NCI-H82 treated with DMSO at 0.1 percent for 48 hours (cell line): Measurements from ENCODE around the gene WDR27.
"Not testable (repeated sequence)": the region's sequence is repeated elsewhere in the genome, so short reads cannot be mapped to it uniquely, and the experiment has no call there.

Experiments
- DNase-seq: peaks from one replicate; lab custom pipeline; 2025; ENCODE audit not compliant: unreplicated experiment; lab: John Stamatoyannopoulos, UW

The WDR27 gene

GRCh38 chr6:169452117-169452868 is 249.5 kb downstream of the WDR27 start:
- DNase-seq: no peak

DNA sequence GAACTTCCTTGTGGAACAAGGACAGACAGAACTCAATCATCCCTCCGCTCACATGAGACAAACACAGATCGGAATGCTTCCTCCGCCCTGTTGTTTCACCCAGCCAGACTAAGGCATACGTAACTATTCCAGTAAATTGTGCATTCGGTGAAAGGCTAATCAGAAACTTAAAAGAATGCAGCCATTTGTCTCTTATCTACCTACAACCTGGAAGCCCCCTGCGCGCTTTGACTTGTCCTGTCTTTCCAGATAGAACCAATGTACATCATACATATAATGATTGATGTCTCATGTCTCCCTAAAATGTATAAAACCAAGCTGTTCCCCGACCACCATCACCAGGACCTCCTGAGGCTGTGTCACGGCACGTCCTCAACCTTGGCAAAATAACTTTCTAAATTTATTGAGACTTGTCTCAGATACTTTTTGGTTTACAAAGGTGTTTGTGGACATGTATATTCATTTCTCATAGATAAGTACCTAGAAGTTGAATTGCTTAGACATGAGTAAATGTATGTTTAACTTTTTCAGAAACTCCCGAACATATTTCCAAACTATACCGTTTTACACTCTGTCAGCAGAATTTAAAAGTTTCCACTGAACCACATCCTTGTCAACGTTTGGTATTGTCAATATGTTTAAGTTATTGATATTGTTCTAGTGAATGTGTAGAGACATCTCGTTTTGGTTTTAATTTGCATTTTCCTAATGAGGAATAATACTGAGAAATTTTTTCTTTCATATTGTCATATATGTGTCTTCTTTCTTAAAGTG is 250.6 kb downstream of the WDR27 start:
- DNase-seq: no peak

DNA sequence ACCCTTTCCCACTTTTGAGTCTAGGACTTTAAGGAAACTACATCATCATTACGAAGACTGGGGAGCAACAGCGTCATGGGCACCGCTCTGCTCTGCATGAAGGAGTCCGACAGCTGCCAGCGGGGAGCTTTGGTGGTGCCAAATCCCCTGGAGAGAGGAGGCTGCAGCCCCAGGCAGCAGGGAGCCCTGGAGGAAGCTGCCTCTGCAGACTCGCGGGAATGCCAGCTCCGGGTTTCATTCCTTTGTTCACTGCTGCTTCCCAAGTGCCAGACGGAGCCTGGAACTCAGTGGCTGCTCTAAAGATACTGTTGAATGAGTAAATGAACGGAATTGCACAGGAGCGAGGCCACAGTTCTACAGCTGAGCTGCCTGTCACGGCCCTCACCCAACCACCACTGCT is 251.7 kb downstream of the WDR27 start:
- DNase-seq: no peak

GRCh38 chr6:169449221-169449620 is 252.6 kb downstream of the WDR27 start:
- no peak for DNase-seq

DNA sequence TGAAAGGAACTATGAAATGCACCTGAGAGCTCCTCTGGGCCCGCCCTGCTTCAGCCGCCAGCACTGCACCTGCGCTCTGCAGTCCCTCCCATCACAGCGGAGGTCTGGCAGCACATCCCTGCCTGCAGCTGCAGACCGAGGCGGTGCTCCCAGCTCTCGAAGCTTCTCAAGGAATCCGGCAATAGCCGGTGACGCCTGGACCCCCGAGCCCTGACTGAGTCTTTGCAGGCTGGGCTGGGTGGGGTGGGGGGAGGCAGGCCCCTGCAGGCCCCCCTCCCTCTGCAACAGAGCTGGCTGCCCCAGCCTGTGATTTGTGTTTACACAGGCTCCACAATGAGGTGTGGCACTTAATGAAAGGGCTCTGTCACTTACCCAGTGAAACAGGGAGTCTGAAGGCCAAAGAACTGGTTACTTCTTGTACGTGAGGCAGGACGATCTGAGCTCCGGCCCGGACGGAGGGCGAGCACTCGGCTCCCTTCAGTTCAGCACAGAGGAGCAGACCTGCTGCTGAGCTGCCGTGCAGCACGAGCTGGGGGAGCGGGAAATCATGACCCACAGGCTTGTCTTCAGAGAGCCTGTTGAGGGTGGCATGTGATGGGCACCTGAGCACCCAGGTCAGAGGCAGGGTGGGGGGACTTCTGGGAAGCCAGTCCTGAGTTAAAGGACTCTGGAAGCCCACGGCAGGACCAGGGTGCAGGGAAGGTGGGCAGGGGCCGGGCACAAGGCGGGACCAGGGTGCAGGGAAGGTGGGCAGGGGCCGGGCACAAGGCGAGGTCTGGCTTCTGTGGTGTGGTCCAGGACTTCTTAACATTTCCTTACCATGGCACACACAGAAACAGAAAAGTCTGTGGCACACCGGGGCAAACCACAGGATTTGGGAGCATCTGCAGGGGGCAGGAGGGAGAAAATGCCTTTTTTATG is 255.9 kb downstream of the WDR27 start:
- no peak for DNase-seq

DNA sequence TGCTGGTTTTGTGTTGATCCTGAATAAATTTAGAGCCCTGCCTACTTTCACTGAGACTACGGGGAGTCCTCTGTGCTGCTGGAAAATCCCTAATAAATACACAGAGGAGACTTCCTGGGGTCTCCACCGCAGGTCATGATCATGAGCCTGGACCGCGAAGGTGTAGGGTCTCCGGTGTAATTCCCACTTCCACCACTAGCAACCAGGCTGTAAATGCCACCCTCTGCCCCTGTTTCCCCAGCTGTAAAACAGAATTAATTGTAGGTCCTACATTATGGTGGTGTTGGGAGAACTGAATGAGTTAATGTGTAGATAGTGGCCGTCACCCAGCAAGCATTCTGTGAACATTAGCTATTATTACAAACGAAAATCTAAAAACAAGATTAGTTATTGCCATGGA is 256.6 kb downstream of the WDR27 start:
- DNase-seq: no peak

GRCh38 chr6:169441292-169441691 is 260.5 kb downstream of the WDR27 start:
- DNase-seq: no peak

- no peak for DNase-seq
These were observed 262.1 kb downstream of the WDR27 start for GRCh38 chr6:169439710-169440109.

- not testable (repeated sequence) for DNase-seq
These were observed 267.3 kb downstream of the WDR27 start for GRCh38 chr6:169434554-169434953.

GRCh38 chr6:169429001-169429400 is 272.8 kb downstream of the WDR27 start:
- DNase-seq: no peak

GRCh38 chr6:169428532-169428931 is 273.3 kb downstream of the WDR27 start:
- DNase-seq: no peak

- no peak for DNase-seq
These were observed 274.0 kb downstream of the WDR27 start for GRCh38 chr6:169427856-169428255.

DNA sequence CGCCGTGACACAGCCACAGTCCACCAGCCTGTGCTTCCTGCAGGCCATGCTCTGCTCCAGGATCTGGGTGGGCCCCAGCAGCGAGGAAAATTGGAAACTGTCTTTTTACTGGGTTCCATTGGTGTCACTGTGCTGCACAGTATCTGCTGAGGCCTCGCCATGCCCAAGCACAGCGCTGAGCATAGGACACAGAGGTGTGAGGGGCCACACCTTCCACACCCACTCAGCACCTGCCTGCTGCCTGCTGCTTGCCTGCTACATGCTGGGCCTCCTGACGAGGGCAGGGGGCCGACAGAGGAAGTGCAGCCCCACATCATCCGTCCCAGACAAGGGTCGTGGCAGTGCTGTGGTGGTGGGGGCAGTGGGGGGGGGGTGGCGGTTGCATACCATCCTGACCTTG is 275.2 kb downstream of the WDR27 start:
- DNase-seq: no peak

DNA sequence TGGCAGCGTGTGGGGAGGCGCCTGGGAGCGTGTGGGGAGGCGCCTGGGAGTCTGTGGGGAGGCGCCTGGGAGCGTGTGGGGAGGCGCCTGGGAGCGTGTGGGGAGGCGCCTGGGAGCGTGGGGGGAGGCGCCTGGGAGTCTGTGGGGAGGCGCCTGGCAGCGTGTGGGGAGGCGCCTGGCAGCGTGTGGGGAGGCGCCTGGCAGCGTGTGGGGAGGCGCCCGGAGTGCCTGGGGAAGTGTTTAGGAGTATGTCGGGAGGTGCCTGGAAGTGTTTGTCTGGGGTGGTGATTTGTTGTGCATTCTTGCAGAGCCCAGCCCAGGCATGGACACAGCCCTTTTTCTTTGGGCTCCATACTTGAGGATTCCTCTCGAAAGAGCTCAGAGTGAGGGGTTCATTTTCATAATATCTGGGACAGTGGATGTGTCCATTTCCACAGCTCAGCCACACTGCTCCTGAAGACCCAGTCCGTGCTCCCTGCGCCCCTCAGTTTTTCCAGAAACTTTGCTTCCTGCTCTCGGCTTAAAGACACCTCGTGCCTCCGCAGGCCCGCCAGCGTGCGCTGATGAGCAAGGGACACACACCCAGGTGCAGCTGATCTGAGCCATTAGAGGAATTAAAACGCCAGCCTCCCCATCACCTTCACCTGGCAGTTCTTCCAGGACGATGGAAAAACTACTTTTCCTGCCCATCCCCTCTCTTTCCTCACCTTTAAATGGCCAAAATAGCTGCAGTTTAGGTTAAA is 276.0 kb downstream of the WDR27 start:
- DNase-seq: no peak

DNA sequence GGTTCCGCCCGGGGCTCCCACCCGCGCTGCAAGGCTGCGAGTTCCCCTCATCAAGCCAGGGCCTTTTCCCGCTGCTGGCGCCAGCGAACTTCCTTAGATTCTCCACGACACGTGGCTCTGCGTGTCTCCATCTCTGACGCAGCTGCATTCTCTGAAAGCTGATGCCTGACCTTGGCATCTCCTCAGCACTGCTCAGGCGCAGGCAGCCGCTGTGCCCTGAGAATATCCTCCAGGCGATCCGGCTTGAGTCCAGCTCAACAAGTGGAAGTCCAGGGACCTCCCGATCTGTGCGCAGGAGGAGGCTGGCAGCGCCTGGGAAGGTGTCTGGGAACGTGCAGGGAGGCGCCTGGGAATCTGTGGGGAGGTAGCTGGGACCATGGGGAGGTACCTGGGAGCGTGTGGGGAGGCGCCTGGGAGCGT is 277.0 kb downstream of the WDR27 start:
- no peak for DNase-seq

GRCh38 chr6:169424149-169424804 is 277.6 kb downstream of the WDR27 start:
- no peak for DNase-seq

DNA sequence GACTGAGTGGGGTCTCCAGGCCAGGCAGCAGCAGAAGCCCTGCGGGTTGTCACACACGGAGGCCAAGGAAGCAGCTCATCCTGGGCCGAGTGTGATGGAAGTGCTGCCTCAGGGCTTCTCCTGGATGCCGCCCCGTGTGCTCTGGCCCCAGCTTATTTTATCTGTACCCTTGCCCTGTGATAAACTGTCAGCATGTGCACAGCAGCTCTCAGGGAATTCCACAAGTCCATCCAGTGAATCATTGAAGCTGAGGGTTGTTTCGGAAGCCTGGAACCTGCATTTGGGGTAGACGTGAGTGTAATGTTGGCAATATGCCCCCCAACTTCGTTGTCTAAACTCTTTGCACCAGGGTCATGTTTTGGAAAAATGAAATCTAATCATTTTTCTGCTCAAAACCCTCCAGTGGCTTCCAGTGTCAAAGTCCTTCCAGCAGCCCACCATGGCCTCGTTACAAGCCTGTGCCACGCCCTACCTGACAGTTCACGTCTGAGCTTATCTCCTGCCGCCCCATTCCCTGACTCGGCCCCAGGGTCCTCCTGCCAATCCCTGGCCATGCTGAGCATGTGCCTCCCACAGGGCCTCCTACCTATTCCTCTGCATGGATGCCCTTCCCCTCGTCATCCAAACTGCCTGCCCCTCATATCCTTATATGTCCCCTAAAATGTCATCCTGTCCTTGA is 280.1 kb downstream of the WDR27 start:
- no peak for DNase-seq

DNA sequence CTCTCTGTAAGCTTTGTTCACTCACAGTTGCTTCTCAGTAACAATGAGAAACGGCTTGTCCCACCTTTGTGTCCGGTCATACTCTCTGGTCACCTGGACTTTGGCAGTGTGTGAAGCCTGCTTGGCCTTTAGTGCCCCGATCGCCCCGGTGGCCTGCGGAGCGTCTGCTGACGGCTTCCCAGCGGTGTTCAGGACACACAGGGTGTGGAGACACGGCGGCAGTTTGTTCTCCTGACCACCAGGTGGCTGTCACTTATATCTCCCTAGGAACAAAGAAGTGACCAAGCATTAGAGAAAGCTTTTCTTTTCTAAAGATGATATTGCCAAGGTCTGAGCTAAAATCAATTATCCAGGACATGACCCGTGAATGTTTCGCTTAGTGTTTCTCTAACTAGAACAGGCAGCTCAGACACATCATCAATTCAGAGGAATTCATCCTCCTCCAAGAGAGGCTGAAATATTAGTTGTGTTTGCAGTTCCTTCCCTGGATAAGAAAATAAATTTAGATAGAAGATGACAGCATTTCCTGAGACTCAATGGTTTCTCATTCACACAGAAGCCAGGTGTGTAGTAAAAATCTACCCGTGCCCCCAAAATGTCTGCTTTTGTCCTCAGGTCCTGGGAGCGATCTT is 280.8 kb downstream of the WDR27 start:
- no peak for DNase-seq

GRCh38 chr6:169417101-169417500 is 284.7 kb downstream of the WDR27 start:
- DNase-seq: no peak
